ENCODE measurements around the gene PTRHD1. TPM values are rescaled to one million over a fixed set of nuclear protein-coding genes. Genes with fewer than 3 reads are reported as not detected.

The PTRHD1 gene
- total and polyA plus RNA-seq, 9 donors = 14.9 to 68.1 (median 21.1) TPM

GRCh38 chr2:24822049-24822706, 29.0 kb upstream of the PTRHD1 start:
- DNase-seq = no peak
- intact Hi-C loops (cut with DNase I) = loop anchor here in 1 of 4 donors (10.0 kb wide), 2 partner anchors 313 to 373 kb away; no protein-coding TSS in a partner anchor
- Histone ChIP-seq H3K36me3 (peaks cover 3% of the 10 kb centered on the region), H3K4me3 (no peak overlapping the region), H3K4me1 (ENCODE audit: insufficient read depth) (peaks cover 2% of the 10 kb centered on the region), H3K9me3 (no peaks in the 10 kb centered on the region), H3K27ac (no peak overlapping the region), H3K27me3 (no peaks in the 10 kb centered on the region)
- no peak for TF ChIP-seq CTCF (IDR thresholded peaks at IDR 0.05)
- TF ChIP-seq EP300 (IDR thresholded peaks at IDR 0.05) = no peak
- TF ChIP-seq POLR2A (IDR thresholded peaks at IDR 0.05) = no peak
- WGBS, 3 donors = 80 to 87% (median 83%) methylated on average over 7 of the region's 7 CpGs

GRCh38 chr2:24821433-24821891, 28.3 kb upstream of the PTRHD1 start:
- H3K36me3 ChIP-seq = peaks cover 3% of the 10 kb centered on the region
- H3K4me1 ChIP-seq (ENCODE audit: insufficient read depth) = peaks cover 2% of the 10 kb centered on the region
- no peak for TF ChIP-seq CTCF (IDR thresholded peaks at IDR 0.05)
- TF ChIP-seq POLR2A (IDR thresholded peaks at IDR 0.05) = no peak
- TF ChIP-seq EP300 (IDR thresholded peaks at IDR 0.05) = no peak
- WGBS, 3 donors = 83 to 88% (median 88%) methylated on average over 15 of the region's 15 CpGs
- no peak for DNase-seq
- no peaks in the 10 kb centered on the region for H3K9me3 ChIP-seq
- H3K4me3 ChIP-seq = no peak overlapping the region
- H3K27ac ChIP-seq = no peak overlapping the region
- no peaks in the 10 kb centered on the region for H3K27me3 ChIP-seq
- intact Hi-C loops (cut with DNase I) = loop anchor here in 1 of 4 donors (10.0 kb wide), 2 partner anchors 313 to 373 kb away; no protein-coding TSS in a partner anchor

GRCh38 chr2:24820598-24821432, 27.6 kb upstream of the PTRHD1 start:
- peaks cover 3% of the 10 kb centered on the region for H3K36me3 ChIP-seq
- no peak for TF ChIP-seq POLR2A (IDR thresholded peaks at IDR 0.05)
- no peak overlapping the region for H3K4me3 ChIP-seq
- intact Hi-C loops (cut with DNase I) = loop anchor here in 1 of 4 donors (10.0 kb wide), 2 partner anchors 314 to 374 kb away; no protein-coding TSS in a partner anchor
- H3K9me3 ChIP-seq = no peaks in the 10 kb centered on the region
- no peak overlapping the region for H3K27ac ChIP-seq
- no peak for DNase-seq
- H3K27me3 ChIP-seq = no peaks in the 10 kb centered on the region
- WGBS, 3 donors = 84 to 89% (median 87%) methylated on average over 17 of the region's 17 CpGs
- H3K4me1 ChIP-seq (ENCODE audit: insufficient read depth) = peaks cover 2% of the 10 kb centered on the region

- H3K27ac ChIP-seq = no peak overlapping the region
- 93 to 96% (median 93%) methylated on average over 7 of the region's 7 CpGs for WGBS, 3 donors
- no peaks in the 10 kb centered on the region for H3K9me3 ChIP-seq
- H3K27me3 ChIP-seq = no peaks in the 10 kb centered on the region
- peaks cover 3% of the 10 kb centered on the region for H3K36me3 ChIP-seq
- intact Hi-C loops (cut with DNase I) = loop anchor here in 1 of 4 donors (10.0 kb wide), 2 partner anchors 315 to 375 kb away; no protein-coding TSS in a partner anchor
- H3K4me1 ChIP-seq (ENCODE audit: insufficient read depth) = peaks cover 2% of the 10 kb centered on the region
- no peak overlapping the region for H3K4me3 ChIP-seq
- no peak for DNase-seq
- TF ChIP-seq CTCF (IDR thresholded peaks at IDR 0.05) (no peak), EP300 (IDR thresholded peaks at IDR 0.05) (no peak), POLR2A (IDR thresholded peaks at IDR 0.05) (no peak)
These were observed 27.0 kb upstream of the PTRHD1 start for GRCh38 chr2:24820175-24820513.

Measured in ovary (tissue), 9 donors.